Mononuclear cell (primary cell): Measurements from ENCODE around the gene MAST4. TPM values are rescaled to one million over a fixed set of nuclear protein-coding genes. Genes with fewer than 3 reads are reported as not detected.

Experiments
- H3K27me3 ChIP-seq: 2 replicates; pipeline ENCODE4 v1.6.0; 2011; ENCODE audit warnings: low read length, control low read depth; ENCODE audit not compliant: insufficient read depth
- H3K4me1 ChIP-seq: 2 replicates; pipeline ENCODE4 v1.5.1; 2011; ENCODE audit warnings: mild to moderate bottlenecking, low read length, control low read depth; ENCODE audit not compliant: insufficient read depth
- H3K4me3 ChIP-seq: 2 replicates; pipeline ENCODE4 v1.5.1; 2011; ENCODE audit warnings: mild to moderate bottlenecking, low read length, moderate library complexity
- H3K9me3 ChIP-seq: 2 replicates; pipeline ENCODE4 v1.5.1; 2011; ENCODE audit warnings: low read depth, mild to moderate bottlenecking, control low read depth, low read length
- total RNA-seq: library from RNA; depleted of rRNA; stranded (reverse); fragments of >200 nt; gene quantifications from one replicate; pipeline ENCODE4 v1.2.3, GENCODE V29; 2012

The MAST4 gene
- total RNA-seq, 1 donor = 8.4 TPM

GRCh38 chr5:67200809-67201562 lies 604.8 kb downstream of the MAST4 start:
- Histone ChIP-seq H3K9me3 (no peaks in the 10 kb centered on the region), H3K27me3 (no peaks in the 10 kb centered on the region), H3K4me3 (no peak overlapping the region), H3K4me1 (peaks cover 96% of the 10 kb centered on the region)

GRCh38 chr5:67201897-67202549 lies 605.8 kb downstream of the MAST4 start:
- Histone ChIP-seq H3K4me3 (no peak overlapping the region), H3K27me3 (no peaks in the 10 kb centered on the region), H3K4me1 (peaks cover 94% of the 10 kb centered on the region), H3K9me3 (no peaks in the 10 kb centered on the region)

- no peak overlapping the region for H3K4me3 ChIP-seq
- H3K9me3 ChIP-seq = no peaks in the 10 kb centered on the region
Observed at GRCh38 chr5:67202828-67203227, 606.6 kb downstream of the MAST4 start.

GRCh38 chr5:67203701-67204074 lies 607.5 kb downstream of the MAST4 start:
- Histone ChIP-seq H3K9me3 (no peaks in the 10 kb centered on the region), H3K27me3 (no peaks in the 10 kb centered on the region), H3K4me3 (no peak overlapping the region)

More at GRCh38 chr5:67202828-67203227, 606.6 kb downstream of the MAST4 start:
- H3K4me1 ChIP-seq = peaks cover 93% of the 10 kb centered on the region
- no peaks in the 10 kb centered on the region for H3K27me3 ChIP-seq

GRCh38 chr5:67204821-67205220 lies 608.6 kb downstream of the MAST4 start:
- peaks cover 89% of the 10 kb centered on the region for H3K4me1 ChIP-seq
- no peaks in the 10 kb centered on the region for H3K27me3 ChIP-seq
- no peak overlapping the region for H3K4me3 ChIP-seq
- no peaks in the 10 kb centered on the region for H3K9me3 ChIP-seq

More at GRCh38 chr5:67203701-67204074, 607.5 kb downstream of the MAST4 start:
- peaks cover 93% of the 10 kb centered on the region for H3K4me1 ChIP-seq

GRCh38 chr5:67205981-67206380 lies 609.8 kb downstream of the MAST4 start:
- Histone ChIP-seq H3K4me3 (no peak overlapping the region), H3K27me3 (no peaks in the 10 kb centered on the region), H3K4me1 (peaks cover 79% of the 10 kb centered on the region), H3K9me3 (no peaks in the 10 kb centered on the region)

- Histone ChIP-seq H3K4me1 (peaks cover 75% of the 10 kb centered on the region), H3K4me3 (no peak overlapping the region), H3K27me3 (no peaks in the 10 kb centered on the region), H3K9me3 (no peaks in the 10 kb centered on the region)
Observed at GRCh38 chr5:67206461-67206860, 610.3 kb downstream of the MAST4 start.

- Histone ChIP-seq H3K4me1 (peaks cover 71% of the 10 kb centered on the region), H3K4me3 (no peak overlapping the region), H3K9me3 (no peaks in the 10 kb centered on the region), H3K27me3 (no peaks in the 10 kb centered on the region)
Observed at GRCh38 chr5:67206929-67207328, 610.7 kb downstream of the MAST4 start.

GRCh38 chr5:67208403-67208802 lies 612.2 kb downstream of the MAST4 start:
- Histone ChIP-seq H3K27me3 (no peaks in the 10 kb centered on the region), H3K9me3 (no peaks in the 10 kb centered on the region), H3K4me1 (peaks cover 57% of the 10 kb centered on the region), H3K4me3 (no peak overlapping the region)

- peaks cover 50% of the 10 kb centered on the region for H3K4me1 ChIP-seq
- H3K9me3 ChIP-seq = no peaks in the 10 kb centered on the region
- H3K27me3 ChIP-seq = no peaks in the 10 kb centered on the region
- H3K4me3 ChIP-seq = no peak overlapping the region
Observed at GRCh38 chr5:67209141-67209771, 613.1 kb downstream of the MAST4 start.

GRCh38 chr5:67211926-67212325 lies 615.7 kb downstream of the MAST4 start:
- Histone ChIP-seq H3K9me3 (no peaks in the 10 kb centered on the region), H3K4me1 (peaks cover 52% of the 10 kb centered on the region), H3K4me3 (no peak overlapping the region), H3K27me3 (no peaks in the 10 kb centered on the region)

- no peak overlapping the region for H3K4me3 ChIP-seq
- H3K9me3 ChIP-seq = no peaks in the 10 kb centered on the region
- H3K4me1 ChIP-seq = peaks cover 46% of the 10 kb centered on the region
- no peaks in the 10 kb centered on the region for H3K27me3 ChIP-seq
Observed at GRCh38 chr5:67214036-67214435, 617.8 kb downstream of the MAST4 start.

GRCh38 chr5:67214707-67215447 lies 618.7 kb downstream of the MAST4 start:
- Histone ChIP-seq H3K4me3 (no peak overlapping the region), H3K4me1 (peaks cover 40% of the 10 kb centered on the region)

GRCh38 chr5:67215519-67216471 lies 619.6 kb downstream of the MAST4 start:
- no peaks in the 10 kb centered on the region for H3K27me3 ChIP-seq
- no peak overlapping the region for H3K4me3 ChIP-seq
- H3K4me1 ChIP-seq = peaks cover 41% of the 10 kb centered on the region
- no peaks in the 10 kb centered on the region for H3K9me3 ChIP-seq

More at GRCh38 chr5:67214707-67215447, 618.7 kb downstream of the MAST4 start:
- no peaks in the 10 kb centered on the region for H3K9me3 ChIP-seq
- no peaks in the 10 kb centered on the region for H3K27me3 ChIP-seq
